AG08396 (cell line): ENCODE measurements around the gene PADI2.
"Not testable (repeated sequence)": the region's sequence is repeated elsewhere in the genome, so short reads cannot be mapped to it uniquely, and the experiment has no call there.

ENCODE experiments used
- DNase-seq: peaks from one replicate; pipeline ENCODE4 v3.0.0; 2012; ENCODE audit warnings: low spot score, mixed read lengths

Gene PADI2

DNA sequence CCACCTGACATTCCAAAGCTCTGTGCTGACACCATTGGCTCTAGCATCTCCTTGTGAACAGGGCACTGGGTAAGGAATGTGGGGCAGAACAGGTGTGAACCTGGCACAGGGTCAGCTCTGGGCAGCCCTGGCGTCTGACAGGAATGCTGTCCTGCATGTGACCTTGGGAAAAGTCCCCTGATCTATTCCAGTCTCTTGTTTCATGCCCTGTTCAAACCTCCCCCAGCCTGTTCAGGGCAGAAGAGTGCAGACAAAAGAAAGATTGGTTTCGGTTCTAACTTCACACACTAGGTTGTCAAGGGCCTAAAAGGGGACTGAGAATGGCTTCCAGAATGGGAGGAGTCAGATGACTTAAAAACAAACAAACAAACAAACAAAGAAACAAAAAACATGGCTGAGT is 37.8 kb downstream of the PADI2 start:
- no peak for DNase-seq

DNA sequence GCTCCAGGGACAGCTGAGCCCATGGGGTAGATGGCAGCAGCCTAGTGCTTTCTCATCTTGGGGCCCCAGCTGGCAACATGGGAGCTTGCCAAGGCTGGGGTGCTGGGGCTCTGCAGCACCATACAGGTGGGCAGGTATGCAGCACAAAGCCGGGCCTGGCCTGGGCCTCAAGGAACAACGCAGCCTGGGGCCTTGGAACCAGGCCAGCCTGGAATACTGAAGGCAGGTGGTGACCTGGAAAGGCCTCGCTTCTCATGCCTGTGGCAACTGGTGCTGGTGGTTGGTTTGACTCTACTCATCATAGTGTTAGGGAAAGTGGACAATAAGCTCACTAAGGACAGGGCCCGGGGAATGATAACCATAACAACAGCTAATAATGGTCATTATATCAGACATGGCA is 38.4 kb downstream of the PADI2 start:
- no peak for DNase-seq

DNA sequence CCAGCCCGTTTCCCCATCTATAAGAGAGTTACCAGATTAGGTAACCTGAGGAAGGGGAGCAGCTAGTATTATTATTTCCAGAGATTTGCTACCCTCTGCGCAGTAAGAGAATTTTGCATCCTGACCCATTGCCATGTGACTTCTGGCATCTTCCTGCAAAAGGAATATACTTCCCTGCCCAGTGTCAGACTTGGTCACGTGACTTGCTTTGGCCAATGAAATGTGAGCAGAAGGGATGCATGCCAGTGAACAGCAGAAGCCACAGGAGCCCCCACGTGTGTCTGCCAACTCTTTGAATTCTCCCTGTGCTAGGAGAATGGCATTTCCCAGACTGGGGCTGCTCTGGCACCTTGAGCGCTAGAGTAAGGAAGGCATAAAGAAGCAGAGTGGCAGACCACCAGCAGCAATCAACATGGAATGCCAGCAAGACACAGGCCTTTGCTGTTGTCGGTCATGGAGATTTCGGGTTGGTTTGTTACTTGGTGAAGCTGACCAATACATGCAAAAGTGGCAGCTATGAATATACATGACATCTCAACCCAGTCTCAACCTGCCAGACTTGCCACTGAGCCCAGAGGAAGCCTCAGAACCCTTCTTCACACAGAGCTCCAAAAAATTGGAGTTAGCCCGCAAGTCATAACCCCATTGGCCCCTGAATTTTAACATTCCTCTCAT is 39.0 kb downstream of the PADI2 start:
- DNase-seq = no peak

DNA sequence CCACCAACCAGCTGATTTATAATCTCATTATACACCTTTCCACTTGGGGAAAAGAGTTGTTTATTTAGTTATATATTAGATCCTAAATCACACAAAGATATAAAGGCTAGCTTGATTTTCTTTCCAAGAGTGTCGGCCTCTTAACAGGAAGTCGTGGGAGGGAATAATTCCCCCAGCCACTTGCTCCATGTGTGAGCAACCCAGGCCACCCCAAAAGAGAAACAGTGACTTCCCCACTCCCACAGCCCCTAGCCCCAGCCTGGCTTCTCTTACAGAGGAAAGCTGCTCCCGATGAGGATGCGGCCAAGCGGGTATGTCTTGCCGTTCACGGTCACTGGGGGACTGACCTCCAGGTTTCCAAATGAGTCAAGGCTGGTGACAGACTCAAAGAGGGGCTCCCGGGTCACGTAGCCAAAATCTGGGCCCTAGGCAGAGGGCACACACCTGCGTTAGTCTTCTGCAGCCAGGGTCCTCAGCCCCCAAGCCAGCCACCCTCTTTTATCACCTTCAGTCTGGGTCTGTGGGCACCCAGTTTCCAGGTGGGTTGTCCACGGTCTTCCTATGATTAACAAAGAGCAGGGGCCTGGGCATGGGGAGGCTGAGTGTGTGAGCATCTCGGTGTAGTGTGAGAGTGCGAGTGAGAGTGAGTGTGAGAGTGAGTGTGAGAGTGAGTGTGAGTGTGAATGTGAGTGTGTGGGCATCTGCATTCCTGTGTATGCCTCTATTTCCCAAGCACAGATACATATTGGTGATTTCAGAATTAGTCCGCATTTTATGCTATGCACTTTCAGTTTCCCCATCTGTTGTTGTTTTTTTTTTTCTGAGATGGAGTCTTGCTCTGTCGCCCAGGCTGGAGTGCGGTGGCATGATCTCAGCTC is 40.0 kb downstream of the PADI2 start:
- DNase-seq = no peak

DNA sequence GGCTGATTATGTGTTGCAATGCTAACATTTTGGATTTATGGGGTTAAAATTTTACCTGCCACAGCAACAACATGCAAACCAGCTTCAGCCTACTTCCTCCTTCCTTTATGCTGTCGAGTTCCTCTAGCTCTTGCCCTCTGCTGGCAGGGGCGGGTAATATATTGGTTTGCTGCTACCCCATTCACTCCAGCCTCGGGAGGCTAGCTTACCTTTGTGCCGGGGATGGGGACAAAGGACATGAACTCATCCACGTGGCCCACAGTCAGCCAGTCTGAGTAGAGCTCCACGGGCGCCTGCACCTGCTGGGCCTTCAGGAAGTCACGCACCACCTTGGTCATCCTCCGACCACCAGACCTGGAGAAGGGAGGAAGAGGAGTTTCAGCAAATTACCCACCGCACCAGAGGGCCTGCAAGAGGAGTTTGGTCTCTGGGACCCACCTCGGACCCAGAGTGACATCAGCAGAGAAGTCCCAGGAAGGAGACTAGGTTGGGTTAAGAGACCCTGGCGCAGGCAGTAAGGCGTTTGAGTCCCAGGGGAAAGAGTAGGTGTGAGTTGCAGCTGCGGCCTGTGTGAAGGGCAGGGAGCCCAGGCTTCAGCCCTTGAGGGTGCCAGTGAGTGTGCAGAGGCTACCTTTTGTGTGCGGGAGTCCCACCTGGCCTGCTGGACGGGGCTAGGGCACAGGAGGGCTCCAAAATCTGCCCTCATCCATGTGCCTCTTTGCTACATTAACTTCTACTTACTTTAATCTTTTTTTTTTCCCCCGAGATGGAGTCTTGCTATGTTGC is 43.6 kb downstream of the PADI2 start:
- no peak for DNase-seq

DNA sequence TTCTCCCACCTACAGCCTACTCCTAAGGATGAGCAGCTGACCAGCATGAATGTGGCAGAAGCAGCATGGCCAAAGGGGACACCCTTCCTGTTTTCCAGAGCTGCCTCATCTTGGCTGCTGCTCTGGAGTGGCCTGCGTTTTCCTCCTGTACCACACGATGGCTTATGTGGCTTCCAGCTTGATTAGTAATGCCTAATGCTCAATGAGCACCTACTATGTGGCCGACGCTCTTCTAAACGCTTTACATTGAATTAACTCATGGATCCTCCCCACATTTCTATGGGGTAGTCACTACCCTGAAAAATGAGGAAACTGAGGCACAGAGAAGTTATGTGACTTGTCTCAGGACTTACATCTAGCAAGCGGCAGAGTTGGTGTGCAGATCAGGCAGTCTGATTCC is 47.5 kb downstream of the PADI2 start:
- no peak for DNase-seq

DNA sequence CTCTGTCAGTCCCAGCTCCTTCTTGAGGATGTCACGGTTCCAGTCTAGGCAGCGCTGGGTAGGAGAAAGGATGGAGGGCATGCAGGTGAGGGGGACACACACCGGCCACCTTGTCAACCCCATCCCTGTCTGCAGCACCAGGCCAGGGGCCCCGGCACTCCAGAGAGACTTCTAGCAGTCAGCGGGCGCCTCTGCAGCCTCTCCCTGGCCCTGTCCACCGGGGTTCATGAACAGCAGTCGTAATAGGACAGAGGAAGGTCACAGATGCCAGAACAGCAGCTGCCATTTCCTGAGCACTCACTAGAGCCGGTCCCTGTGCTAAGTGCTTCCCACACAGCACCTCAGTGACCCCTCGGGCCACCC is 49.1 kb downstream of the PADI2 start:
- DNase-seq = no peak

DNA sequence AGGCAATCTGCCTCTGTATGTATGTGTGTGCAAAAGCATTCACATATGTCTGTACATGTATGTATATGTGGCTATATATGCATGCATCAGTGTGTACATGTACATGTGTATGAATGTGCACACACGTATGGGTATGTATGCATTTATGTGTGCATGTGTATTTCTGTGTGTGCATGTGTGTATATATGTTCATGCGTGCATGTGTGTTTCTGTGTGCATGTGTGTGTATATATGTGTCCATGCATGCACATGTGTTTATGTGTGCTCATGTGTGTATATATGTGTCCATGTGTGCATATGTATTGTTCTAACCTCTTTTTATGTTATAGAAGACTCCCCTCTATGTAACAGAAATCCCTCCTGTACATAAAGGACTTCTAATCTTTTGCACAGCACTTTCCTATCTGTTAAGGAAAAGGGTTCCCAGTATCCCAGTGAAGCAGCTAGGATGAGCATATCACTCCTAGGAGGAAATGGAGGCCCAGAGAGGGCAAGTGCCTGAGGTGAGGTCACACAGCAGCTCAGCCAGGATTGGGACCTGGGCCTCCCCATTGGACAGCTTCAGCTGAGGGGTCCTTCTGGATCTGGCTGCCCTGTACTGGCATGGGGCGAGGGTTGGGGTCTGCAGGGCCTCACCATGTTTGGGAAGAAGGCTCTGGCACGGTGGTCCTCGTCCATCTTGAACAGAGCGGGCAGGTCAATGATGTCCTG is 49.6 kb downstream of the PADI2 start:
- no peak for DNase-seq

DNA sequence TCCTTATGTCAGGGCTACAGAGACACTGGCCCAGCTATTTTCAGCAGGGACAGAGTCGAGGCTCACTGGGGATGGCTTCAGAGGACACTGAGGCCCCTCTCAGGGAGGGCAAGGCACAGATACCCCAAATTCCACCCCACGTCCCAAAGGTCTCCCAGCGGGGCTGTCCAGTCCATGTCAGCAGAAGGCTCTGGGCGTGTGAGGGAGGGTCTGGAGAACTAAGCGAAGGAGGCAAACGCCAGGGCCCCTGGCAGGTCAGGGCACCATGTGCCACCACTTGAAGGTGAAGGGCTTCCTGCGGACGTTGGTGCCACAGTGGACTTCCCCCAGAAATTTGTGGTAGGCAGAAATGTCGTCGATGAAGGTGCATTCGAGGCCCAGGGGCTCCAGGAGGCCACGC is 50.5 kb downstream of the PADI2 start:
- DNase-seq = no peak

DNA sequence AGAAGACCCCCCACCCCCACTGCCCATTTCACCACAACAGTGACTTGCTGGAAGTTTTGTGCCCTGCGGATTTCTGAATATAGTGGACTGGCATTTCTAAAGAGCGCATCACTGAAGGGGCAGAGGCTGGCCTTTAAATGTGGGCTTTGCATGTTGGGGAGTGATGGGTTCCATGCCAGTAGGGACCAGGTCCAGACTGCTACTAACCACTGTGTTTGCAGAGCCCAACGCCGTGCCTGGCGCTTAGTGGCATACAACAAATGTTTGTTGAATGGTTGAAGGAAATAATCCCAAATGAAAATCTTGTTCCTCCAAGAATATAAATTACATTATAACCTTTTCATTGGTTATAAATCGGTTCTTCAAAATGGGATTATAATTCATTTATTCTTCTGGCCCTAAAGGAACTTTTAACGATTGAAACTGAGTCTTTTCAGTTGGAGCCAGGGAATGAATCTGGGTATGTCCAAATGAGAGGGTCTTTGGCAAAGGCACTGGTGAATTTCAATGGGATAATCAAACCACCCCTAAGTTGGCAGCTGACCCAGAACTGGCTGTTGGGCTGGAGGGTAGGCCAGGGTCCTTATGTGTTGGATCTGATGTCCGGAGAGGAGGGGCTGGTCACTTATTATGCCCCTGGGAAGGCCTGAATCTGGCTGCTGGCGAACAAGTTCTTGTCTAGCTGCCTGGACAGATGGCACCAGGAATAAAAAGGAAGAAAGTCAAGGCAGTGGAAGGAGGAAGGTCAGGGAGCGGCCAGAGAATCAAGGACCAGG is 51.6 kb downstream of the PADI2 start:
- DNase-seq = no peak

DNA sequence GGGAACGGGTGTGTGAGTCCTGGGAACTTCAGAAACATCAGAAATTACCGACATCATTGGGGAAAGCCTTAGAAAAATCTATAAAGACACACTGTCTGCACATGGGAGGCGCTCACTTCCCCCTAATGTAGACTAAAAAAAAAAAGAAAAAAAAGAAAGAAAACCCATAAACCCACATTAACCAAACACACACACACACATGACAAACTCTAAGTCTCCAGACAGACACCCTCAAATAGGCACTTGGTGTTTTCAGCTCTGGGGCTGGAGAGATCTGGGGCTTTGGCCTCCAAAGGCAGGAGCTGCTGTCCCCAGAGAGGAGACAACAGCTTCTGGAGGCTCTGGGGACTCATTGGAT is 52.2 kb downstream of the PADI2 start:
- no peak for DNase-seq

DNA sequence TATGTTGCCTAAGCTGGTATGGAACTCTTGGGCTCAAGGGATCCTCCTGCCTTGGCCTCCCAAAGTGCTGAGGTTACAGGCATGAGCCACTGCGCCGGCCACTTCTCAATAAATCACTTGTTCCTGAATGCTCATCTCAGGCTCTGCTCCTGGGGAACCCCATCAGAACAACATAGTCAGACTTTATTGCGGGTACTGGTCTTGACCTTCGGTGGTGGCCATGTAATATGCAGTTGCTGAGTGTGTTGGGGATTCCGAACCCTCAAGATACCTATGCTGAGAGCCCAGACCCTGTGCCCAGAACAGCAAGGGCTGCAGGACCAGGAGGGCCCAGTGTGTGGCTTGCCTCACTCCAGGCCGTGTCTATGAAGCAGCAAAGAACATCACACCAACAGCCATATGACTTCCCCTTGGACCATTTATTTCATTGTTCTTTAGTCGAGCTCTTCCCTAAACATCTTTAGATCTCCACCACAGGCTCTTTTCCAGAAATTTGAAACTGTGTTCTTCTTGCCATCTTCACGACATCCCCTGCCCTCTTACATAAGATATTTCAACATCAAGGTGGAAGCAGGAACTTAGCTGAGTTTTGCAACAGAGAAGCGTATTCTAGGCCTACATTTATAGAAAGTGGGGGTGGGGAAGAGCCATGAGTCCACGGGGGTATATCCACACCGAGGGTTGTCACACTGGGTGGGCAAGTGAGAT is 52.7 kb downstream of the PADI2 start:
- DNase-seq = no peak

DNA sequence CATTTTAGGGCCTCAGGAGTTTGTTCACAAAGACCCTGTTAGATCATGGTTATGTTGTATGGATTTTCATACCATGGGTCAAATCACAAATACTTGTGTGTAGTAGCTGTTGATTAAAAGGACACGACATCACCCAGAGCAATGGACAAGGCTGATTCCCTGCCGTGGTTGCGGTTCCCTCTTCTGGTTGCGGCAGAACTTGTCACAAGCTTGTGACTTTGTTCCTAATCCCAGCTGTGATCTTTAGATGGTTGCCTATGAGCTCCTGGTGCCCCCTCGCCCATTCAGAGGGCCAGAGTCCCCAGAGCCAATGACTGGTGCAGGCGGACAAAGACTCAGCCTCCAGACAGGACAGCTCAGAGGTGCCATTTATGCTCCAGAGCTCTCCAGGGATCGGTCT is 53.6 kb downstream of the PADI2 start:
- DNase-seq = no peak

DNA sequence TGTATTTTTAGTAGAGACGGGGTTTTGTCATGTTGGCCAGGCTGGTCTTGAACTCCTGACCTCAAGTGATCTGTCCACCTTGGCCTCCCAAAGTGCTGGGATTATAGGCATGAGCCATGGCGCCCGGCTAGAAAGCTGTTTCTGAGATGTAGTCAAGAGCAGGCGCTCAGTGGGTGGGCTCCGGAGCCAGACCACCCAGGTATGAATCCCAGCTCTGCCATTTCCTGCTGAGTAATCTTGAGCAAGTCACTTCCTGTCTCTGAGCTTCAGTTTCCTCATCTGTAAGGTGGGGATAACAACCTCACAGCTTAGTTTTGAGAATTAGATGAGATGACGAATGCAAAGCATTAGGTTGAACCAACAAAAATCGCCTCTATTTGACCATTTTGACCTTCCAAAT is 56.5 kb downstream of the PADI2 start:
- DNase-seq = not testable (repeated sequence)

DNA sequence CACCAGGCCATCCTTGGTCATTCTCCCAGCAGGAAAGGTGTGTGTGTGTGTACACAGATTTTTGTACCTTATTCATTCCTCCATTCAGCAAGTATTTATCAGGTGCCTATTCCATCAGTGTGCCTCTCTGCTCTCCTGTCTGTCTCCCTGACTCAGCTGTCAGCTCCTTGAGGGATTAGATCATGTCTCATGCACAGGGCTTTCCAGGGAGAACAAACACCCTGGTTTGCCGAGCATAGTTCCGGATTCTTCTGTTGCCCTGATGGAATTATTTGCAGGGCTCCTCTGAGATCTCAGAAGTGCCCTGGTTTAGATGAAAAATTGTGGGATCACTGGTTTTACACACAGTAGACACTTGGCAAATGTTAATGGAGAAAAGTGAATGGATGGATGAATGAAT is 57.4 kb downstream of the PADI2 start:
- DNase-seq = no peak

DNA sequence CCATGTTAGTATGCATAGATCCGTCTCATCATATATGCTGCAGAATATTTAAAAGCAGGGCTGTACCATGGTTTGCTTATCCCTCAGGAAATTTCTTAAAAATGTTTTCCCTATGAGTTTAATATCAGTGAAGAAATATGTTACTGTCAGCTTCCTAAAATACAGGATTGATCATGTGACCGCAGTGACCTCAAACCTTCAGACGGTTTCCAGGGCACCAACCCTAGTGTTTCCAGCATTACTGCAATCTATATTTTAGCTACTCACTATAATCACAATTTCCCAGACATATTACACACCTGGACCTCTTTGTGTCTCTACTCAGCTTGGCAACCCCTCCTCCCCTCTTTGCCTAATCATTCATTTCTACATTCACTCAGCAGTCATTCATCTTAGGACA is 57.8 kb downstream of the PADI2 start:
- DNase-seq = no peak

DNA sequence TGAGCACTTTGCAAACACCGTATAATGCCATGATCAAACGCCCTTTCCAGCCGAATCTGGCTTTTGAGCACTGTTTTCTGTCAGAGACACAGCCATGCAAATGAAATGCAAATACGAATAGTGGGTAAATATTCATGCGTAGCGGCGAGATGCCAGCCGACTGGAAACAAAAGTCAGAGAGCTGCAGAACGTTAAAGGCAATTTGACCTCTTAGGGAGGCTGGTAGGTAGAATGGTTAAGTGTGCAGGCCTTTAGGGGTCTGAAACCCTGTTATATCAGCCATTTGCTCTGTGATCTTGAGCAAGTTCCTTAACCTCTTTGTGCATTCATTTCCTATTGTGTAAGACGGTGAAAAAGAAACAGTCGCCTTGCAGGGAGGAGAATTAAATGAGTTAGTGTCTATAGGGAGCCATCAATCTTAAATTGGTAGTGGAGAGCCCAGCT is 58.9 kb downstream of the PADI2 start:
- no peak for DNase-seq

DNA sequence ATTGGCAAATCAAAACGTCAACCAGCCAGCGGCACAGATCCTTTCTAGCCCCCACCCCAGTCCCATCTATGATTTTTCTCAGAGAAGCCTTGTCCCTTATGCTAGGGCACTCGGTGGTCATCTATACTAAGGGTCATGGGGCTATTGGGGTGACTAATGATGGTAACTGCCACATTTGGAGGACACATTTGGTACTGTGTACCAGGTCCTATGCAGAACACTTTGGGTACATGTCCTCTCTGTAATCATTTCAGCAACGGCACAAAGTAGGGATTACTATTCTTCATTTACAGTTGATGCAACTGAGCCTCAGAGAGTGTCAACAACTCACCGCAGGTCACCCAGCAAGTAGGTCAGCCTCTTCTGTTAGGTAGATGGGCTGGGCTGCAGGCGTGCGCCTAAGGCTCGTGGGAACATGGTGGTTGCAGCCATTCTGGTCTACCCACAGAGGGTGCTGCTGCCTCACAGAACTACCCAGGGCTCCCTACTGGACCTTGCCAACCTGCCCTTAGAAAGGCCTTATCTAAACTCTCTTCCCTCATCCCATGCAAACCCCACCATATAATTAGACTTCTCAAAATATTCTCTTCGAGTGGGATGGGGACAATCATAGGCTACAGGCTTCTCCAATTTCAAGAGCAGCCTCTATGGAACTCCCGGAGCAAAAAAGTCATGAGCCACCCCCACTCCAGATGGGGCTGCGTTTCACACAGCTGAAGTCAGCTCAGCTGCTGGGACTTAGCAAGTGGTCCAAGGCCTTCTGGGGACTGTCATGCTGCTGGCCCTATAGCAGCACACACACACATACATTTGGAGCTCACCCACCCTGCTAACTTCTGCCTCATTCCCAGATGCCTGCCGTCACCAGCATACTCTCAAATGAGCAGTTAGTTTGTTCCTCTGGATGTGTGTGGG is 59.6 kb downstream of the PADI2 start:
- peak; percentile 78 for DNase-seq

DNA sequence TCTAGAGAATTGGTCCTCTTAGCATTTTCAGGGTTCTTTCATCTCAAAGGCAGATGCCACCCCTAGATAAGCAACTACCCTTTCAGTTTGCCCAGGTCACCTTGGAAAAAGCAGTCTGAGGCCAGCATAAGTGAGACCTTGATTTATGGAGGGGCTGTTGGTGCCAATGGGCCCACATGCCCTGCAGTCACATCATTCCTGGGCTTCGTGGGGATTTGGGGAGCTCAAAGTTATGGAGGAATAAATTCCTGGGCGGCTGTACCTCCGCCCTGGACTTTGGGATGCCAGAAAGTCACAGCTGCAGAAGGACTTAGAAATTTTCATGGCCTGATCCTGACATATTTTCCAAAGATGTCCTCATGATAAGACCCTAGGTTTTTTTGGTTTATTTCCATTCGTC is 62.7 kb downstream of the PADI2 start:
- DNase-seq = no peak

DNA sequence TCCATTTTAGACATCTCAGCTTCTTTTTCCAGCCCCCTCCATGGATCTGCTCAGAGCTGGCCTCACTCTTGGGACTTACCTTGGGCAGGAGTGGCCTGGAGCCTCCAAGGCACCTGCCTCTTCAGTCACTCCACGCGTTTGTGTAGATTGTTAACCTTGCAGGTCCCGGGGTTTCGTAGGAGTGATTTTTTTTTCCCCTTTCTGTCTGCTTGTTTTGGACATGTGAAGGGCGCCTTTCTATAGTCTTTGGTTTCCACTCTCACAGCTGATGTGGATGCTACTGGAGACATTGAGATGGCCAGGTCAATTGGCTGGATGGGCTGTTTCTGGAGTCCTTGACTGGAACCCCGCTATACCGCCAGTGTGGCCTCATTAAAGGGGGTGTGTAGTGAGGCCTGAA is 63.5 kb downstream of the PADI2 start:
- no peak for DNase-seq
